RPMI8226 (cell line): ENCODE data around the gene DSG2.
A peak's percentile ranks its signal among the peaks of the same experiment; 100 is the strongest.
"Not testable (repeated sequence)": the region's sequence is repeated elsewhere in the genome, so short reads cannot be mapped to it uniquely, and the experiment has no call there.

Source experiments
- DNase-seq: peaks from one replicate; pipeline ENCODE4 v3.0.0-alpha.2; 2015

Gene DSG2

GRCh38 chr18:31497836-31498573 is at the start of gene DSG2:
DSG2 (plus strand) TSS chr18:31498177; CDS start chr18:31498252, 75 bp downstream.
- peak; percentile 85 for DNase-seq

DNA sequence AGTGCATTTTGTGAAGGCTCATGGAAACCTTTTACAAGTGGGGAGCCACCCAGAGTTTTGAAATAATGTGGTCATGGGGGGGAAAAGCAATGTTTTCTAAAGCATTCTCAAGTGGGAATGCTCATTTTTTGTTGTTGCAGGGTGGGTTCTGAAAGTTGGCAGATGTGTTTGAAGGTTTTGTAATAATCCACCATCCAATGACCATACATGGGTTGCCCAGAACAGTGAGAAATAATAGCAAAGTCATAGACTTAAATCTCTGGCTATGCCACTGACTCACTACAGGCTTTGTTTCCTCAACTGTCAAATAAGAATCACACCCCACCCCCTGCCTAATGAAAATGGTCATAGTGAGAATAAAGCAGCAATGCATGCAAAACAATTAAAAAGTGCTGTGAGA is 47.6 kb upstream of the DSG2 start:
- DNase-seq = no peak

DNA sequence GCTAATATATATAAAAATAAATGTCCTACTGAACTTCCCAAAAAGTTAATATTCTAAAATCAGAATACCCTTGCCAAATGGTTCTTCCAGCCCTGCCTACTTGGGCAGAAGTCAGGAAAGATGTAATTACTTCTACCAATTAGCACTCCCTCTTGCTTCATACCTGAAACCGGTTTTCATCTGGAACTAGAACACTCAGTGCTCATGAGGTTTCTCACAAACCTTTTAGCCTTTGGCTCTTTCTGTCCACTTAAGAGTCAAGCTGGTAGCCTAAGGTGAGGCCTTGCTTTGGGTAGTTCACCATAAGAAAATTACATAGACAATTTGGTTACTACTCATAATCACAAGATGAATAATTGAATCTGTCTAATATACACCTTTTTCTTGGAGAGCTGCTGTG is 46.4 kb upstream of the DSG2 start:
- no peak for DNase-seq

DNA sequence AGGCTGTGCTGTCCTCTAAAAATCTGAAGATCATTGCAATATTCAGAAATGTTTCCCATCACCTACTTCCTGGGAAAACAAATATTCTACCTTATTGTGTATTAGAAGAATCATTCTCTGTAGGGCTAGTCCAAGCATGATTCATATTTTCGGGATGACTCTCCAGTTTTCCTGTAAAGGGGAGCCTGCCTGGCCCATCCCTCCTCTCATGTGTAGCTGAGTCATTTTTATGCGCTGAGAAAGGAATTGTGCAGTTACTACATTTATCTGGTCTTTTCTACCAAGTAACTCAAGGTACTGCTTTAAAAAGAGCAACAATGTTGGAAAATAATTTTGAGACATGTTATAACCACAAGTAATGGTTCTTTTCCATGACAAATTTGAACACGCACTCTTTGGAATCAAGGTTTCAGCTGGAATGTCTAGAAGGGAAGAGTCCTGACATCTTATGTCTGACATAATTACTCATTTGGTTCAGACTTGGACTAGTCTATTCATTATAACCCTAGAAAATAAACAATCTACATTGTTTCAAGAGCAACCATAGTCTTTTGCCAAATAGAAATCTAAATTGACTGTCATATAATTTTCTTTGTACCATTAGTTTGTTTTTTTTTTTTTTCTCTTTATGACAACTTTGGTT is 43.8 kb upstream of the DSG2 start:
- DNase-seq = no peak

GRCh38 chr18:31469629-31470028 is 28.3 kb upstream of the DSG2 start:
- no peak for DNase-seq

DNA sequence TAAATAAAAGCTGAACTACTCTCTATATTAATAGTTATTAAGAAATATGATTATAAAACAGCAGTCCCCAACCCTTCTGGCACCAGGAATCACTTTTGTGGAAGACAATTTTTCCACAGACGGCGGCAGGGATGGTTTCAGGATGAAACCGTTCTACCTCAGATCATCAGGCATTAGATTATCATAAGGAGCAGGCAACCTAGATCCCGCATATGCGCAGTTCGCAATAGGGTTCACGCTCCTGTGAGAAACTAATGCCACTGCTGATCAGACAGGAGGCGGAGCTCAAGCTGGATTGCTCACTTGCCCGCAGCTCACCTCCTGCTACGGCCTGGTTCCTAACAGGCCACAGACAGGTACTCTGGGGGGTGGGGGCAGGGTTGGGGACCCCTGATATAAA is 19.3 kb upstream of the DSG2 start:
- no peak for DNase-seq

DNA sequence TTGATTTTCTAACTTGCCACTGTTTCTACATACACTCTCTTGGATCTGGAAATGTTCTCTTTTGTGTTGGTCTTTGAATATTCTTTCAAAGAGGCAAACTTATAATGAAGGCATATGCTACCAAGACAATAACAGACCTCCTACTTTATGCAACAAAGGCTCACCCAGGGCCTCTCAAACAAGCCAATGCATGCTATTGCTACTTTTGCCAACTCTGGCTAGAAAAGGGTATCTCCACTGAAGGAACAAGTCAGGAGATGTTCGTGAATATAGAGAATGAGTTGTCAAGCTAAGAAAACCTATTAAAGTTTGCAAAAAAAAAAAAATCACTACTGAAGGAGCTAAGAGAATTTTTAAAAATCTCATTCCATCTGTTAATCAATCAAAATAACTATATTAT is 15.9 kb upstream of the DSG2 start:
- DNase-seq = no peak

GRCh38 chr18:31483396-31483795 is 14.6 kb upstream of the DSG2 start:
- no peak for DNase-seq

DNA sequence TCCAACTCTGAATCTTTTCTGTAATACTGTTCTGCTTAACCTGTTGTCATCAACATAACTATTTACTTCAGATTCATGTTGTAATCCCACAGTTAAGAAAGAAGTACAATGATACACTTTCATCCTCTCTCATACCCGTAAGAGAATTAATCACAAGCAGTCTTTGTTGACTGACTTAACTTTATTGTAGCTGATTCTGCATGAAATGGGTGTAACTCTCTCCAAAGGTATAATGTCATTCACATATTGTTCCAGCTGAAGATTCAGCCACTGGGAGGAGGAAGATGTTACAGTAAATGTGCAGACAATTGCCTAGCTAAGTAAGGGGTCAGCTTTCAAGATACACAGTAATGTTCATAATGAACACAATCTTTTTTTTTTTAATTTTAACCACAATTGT is 13.5 kb upstream of the DSG2 start:
- no peak for DNase-seq

DNA sequence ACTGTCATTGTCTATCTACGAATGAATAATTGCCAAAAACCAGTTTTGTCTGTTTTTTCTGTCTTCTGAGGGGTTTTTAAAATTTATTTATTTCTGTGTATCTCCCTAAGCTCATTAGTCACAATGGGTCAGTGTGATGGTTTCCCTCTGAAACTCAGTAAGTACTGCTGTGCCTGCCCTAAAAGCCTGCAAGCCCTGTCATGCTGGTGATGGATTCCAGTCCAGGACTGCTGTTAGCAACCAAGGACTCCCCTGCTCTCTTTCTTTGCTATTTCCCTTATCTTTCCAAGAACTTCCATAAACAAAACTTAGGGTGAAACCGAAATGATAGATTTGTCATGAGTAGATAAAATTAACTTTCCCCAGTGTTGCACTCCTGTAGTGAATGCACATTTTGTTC is 11.8 kb upstream of the DSG2 start:
- no peak for DNase-seq

GRCh38 chr18:31487246-31488015 is 10.5 kb upstream of the DSG2 start:
- DNase-seq = no peak

GRCh38 chr18:31489311-31489710 is 8.7 kb upstream of the DSG2 start:
- DNase-seq = no peak

GRCh38 chr18:31490387-31490786 is 7.6 kb upstream of the DSG2 start:
- no peak for DNase-seq

GRCh38 chr18:31490833-31491232 is 7.1 kb upstream of the DSG2 start:
- no peak for DNase-seq

- no peak for DNase-seq
Observed at GRCh38 chr18:31491586-31491985, 6.4 kb upstream of the DSG2 start.

- no peak for DNase-seq
Observed at GRCh38 chr18:31492671-31493070, 5.3 kb upstream of the DSG2 start.

GRCh38 chr18:31493171-31493570 is 4.8 kb upstream of the DSG2 start:
- peak; percentile 33 for DNase-seq

DNA sequence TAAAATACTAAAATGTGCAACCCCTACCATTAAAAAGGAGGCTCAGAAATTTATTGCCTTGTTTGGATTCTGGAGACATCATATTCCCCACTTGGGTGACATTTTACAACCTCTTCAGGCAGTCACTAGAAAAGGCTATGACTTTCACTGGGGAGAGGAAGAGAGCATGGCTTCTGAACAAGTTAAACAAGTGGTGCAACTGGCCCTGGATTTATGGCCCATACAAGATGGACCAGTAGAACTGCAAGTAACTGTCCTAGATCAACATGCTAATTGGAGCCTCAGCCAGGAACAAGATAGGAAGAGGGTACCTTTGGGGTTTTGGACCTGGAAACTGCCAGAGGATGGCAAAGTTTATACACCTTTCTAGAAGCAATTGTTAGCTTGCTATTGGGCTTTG is 4.0 kb upstream of the DSG2 start:
- no peak for DNase-seq

DNA sequence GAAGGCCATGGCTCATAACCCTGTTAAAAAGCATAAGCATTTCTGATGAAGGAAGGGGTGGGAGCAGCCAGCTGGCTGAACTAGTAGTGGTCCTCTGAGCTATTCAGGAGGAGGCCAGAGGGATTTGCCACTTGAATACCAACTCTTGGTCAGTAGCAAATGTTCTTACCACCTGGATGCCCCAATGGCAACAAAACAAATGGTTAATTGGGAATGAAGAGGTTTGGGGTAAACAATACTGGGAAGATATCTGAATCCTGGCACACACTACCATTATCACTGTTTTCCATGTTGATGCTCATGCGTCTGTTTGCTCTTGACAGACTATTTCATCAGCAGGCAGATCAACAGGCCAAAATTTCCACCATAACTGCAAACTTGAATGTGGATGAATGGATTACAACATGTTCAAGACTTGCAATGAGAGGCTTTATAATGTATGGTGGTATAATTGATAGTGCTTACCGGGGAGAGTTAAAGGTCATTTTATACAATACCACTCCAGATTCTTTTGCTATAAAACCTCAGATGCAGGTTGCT is 3.2 kb upstream of the DSG2 start:
- DNase-seq = not testable (repeated sequence)

GRCh38 chr18:31497404-31497835 is 557 bp upstream of the DSG2 start:
- DNase-seq = peak; percentile 15

DNA sequence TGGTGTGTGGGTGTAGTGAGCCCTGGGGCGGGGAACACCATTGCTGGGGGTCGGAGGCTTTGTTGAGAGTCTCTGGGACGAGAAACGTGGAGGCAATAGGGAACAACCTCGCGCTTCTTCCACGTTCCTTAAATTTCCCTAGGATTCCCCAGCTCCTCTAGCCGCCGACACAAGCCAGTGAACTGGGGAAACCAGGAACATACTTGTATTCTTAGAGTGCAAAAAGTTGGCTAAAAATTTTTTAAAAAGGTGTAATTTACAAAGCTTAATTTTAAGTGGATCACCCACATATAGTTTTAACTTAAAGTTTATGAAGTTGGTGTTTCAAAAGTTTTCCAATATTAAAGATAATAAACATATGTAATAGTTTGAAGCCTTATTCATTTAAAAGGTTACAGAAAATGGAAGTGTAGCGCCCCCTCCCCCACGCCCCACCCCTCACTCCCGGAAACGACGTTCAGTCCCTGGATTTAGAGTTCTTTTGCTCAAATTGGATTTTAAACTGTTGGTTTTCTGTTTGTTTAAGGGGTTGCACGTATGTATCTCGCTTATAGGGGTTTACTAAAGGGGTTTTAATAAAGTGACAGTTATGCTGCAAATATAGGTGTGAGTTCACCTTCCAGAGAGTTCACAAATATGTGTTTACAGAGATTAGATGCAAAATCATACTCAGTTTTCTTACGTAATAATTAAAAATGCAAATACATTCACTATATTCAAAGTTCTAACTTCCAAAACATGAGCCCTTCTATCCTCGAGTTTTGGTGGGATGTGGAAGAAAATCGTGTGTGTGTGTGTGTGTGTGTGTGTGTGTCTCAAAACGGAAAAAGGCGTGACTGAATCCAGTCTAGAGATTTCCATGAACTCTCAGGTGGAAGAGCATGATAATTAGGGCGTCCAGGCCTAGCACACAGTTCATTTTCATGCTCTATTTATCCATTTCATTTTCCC is 872 bp downstream of the DSG2 start:
- peak; percentile 52 for DNase-seq

GRCh38 chr18:31500051-31500688 is 2.2 kb downstream of the DSG2 start:
- peak; percentile 90 for DNase-seq
